Subcutaneous adipose tissue (tissue), 4 donors: ENCODE results near the gene CCDC33. TPM values are rescaled to one million over a fixed set of nuclear protein-coding genes. Genes with fewer than 3 reads are reported as not detected.

Experiments
- total RNA-seq, 4 donors: library from RNA; depleted of rRNA; stranded (reverse); fragments of >200 nt; gene quantifications; one replicate each; pipeline ENCODE4 v1.1.0, GENCODE V29; 2016
- TF ChIP-seq, protein P1 (sequence below): fragments of 450-650 bp; IDR thresholded peaks from one replicate; pipeline ENCODE4 v1.5.1; 2016; ENCODE audit warnings: low read depth, mild to moderate bottlenecking, control low read depth, antibody characterized with exemption, moderate library complexity

CCDC33 gene
- total RNA-seq, 4 donors from 2014 or later, result not detected

DNA sequence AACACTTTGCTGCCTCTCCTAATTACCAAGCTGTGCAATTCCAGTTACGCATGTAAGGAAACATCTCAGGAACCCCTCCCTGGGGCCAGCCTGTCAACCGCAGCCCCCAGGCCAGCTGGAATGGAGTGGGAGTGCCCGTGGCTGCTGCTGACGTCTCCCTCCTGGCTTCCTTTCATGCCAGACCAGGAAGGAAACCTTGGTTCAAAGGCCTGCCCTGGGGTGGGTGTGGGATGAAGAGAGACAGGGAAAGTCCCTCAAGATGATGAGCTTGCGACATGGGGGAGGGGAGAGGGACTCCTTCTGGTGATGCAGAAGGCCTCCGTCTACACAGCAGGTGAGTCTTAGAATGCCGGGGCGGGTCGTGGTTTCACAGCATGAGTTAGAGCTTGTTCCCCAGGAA is 142.7 kb downstream of the CCDC33 start:
- TF ChIP-seq, protein P1, sequence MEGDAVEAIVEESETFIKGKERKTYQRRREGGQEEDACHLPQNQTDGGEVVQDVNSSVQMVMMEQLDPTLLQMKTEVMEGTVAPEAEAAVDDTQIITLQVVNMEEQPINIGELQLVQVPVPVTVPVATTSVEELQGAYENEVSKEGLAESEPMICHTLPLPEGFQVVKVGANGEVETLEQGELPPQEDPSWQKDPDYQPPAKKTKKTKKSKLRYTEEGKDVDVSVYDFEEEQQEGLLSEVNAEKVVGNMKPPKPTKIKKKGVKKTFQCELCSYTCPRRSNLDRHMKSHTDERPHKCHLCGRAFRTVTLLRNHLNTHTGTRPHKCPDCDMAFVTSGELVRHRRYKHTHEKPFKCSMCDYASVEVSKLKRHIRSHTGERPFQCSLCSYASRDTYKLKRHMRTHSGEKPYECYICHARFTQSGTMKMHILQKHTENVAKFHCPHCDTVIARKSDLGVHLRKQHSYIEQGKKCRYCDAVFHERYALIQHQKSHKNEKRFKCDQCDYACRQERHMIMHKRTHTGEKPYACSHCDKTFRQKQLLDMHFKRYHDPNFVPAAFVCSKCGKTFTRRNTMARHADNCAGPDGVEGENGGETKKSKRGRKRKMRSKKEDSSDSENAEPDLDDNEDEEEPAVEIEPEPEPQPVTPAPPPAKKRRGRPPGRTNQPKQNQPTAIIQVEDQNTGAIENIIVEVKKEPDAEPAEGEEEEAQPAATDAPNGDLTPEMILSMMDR, result no peak

DNA sequence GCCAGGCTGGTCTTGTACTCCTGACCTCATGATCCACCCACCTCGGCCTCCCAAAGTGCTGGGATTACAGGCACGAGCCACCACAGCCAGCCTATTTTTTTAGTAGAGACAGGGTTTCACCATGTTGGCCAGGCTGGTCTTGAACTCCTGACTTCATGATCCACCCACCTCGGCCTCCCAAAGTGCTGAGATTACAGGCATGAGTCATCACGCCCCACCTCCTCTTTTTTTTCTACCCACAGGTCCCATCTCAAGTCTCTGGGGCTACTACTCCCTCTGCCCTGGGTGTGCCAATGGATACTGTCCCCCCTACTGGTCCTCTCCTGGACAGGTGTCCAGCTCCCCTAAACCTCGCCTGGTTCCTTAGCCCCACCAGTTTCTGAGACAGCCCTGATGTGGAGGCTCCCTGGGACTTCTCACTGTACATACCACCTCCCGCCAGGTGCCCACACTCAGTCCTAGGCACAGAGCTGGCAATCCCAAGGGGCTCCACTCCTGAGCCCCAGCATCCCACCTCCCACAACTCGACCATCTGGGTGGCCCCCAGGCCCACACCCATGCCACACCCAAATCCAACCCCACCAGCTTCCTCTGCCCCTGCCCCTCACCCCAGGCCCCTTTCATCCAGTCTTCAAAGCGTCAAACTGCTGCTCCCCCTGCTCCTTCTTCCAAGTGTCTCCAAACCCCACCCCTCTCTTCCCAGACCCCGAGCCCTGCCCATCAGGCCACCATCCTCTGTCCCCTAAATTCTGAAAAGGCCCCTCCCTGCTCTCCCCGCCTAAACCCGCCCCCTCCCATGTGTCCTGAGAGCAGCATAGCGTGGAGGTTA is 144.4 kb downstream of the CCDC33 start:
- TF ChIP-seq, protein P1, result no peak

DNA sequence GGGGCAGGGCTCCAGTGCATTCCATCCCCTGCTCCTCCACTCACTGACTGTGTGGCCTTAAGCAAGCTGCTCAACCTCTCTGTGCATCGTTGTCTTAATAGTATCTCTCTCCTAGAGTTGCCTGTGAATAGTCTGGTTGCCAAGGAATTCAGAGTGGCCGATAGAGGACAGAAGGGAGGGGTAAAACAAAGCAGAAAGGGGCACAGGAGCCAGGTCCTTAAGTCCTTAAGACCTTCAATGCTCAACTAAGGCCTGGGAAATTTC is 145.0 kb downstream of the CCDC33 start:
- TF ChIP-seq, protein P1, result no peak

DNA sequence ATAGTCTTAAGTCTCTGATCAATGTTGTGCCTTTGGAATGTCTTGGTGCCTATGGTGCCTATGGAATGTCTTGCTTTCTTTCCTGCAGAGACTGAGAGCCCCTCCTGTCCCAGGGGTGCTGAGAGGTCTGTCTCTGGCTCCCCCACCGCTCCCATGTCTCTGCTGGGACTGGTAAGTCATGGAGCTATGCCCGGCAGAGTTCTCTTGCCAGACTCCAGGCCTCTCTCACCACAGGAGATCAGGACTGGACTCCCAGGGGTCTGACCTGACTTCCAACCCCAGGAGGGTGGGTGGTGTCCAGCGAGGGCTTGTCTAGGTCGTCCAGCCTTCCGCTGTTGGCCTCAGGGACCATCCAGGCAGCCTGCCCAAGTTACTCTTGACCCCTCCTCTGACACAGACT is 145.4 kb downstream of the CCDC33 start:
- TF ChIP-seq, protein P1, result no peak

GRCh38 chr15:74382004-74382816 is 146.1 kb downstream of the CCDC33 start:
- TF ChIP-seq, protein P1, result no peak

- TF ChIP-seq, protein P1, result no peak
Observed at GRCh38 chr15:74383286-74383685, 147.2 kb downstream of the CCDC33 start.

DNA sequence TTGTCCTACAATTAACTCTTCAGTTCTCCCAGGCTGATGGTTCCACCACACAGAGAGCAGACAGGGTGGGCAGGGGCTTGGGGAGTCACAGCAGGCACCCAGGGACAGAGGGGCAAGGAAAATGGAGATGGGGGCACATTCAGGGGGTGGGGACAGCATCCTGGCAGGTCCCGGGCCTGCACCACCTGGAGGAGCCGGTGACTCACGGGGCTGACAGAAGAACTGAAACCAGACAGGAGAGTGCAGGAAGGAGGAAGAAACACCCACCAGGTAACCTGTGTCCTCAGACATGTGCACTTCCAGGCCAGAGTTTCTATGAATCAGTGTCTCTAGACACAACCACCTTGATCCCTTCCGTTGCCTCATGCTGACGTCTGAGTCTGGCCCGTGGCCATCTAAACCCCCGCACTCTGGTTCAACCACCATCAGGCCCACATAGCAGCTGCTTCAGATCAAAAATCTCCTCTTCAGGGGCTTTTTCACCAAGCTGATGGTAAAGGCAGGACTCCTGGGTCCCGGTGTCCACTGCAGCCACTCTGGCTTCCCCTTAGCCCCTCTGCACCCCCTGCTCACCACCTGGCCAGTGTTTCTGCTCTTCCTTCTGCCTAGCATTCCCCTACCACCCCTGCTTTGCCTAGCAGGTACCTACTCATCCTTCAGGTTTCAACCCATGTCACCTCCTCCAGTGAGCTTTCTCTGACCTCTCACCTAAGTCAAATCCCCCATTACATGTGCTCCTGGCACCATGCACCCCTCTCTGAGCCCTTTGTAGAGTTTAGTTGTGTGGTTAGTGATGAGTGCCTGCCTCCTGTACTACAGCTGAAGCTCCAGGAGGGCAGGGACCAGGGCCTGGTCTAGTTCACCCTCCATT is 147.8 kb downstream of the CCDC33 start:
- TF ChIP-seq, protein P1, result no peak
